Measurements from ENCODE around the gene PPP1R1C.
"Not testable (repeated sequence)": the region's sequence is repeated elsewhere in the genome, so short reads cannot be mapped to it uniquely, and the experiment has no call there.

Gene PPP1R1C

DNA sequence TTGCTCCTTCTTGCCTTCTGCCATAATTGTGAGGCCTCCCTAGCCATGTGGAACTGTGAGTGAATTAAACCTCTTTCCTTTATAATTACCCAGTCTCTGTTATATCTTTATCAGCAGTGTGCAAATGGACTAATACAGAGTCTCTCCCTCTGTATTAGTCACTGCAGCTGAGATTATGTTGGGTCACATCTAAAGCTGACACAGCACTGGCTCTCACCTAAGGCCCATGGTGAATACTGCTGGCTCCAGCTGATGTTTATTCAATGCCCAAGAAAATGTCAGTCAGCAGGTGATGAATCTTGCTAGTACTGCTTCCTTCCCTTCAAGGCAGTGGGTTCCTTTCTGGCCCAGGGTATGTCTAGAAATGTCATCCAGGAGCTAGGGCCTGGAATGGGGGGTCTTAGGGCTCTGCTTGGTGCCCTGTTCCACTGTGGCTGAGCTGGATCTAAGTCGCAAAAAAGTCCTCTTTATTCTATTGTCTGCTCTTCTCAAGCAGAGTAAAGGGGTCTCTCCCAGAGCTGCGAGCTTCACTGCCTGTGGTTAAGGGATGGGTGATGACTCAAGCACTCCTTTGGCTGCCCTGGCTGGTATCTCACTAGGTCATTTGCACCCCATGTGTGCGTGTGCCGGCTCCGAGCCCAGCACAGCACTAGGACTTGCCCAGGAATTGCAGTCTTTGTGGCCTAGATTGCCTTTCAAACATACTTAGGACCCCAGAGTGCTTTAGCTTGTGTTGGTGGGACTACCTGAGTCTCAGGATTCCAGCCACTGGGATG is 29.9 kb downstream of the PPP1R1C start:
- DNase-seq, result no peak

DNA sequence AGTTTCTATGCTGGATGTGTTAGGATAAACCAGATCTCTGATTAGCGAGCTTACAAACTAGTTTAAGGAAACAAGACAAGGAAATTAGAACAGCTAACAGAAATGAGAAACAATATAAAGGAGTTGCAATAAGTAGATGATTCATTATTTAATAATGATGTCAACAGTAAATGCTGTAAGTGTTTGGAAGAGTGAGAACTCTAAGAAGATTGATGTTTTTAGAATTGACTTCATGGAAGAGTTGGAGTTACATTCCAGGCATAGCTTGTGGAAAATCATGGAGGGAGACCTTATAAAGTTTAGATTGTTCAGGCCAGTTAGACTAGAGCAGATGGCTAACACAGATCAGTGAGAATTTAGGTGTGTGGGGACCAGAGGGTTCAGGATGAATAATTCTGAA is 32.6 kb downstream of the PPP1R1C start:
- DNase-seq, result no peak

DNA sequence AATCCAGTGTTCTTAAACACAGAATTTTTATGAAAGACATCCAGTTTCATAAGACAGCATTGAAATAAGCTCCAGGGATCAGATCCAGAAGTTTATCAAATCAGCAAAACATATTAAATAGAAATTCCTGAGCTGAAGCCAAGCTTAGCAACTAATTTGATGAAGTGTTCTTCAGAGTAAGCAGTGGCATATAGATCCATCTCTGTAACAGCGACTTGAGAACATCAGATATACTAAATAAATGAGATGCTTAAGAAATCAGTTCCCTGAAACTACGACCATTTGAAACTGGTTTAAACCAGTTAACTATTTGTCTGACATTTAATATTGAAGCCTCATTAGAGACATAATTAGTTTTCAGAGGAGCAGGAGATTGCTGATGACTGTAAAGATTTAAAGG is 34.1 kb downstream of the PPP1R1C start:
- DNase-seq, result no peak

DNA sequence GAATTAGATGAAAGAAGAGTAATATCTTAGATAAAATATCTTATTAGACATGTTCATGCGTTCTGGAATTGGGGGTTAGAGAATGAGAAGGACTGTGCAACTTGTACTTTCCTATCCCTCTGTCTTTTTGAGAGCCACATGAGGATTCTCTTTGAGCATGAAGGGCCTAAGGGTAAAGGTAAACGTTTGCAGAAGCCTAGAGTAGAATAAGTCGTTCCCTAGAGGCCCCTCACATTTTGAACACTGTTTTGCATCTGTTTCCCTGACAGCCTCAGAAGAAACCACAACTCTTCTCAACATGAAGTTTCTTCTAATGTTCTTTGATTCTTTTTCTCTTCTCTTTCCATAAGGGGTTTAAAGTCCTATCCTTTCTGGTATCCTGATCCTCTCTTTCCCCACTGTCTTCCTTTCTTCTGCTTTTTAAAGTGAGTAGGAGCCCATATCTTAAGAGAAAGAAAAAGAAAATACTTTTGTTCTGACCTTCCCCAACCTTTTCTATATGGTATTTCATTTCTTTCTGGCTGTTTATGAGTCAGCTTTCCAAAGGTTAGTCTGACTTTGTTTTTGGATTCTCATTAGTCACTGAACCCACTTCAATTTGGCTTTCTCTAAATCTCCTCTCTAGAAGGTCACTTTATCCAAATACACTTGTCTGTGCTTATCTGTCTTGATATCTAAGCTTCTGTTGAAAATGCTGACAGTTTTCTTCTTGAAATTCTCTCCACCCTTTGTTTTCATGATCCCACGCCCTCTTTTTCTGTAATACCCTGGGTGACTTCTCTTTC is 34.8 kb downstream of the PPP1R1C start:
- DNase-seq, result no peak

DNA sequence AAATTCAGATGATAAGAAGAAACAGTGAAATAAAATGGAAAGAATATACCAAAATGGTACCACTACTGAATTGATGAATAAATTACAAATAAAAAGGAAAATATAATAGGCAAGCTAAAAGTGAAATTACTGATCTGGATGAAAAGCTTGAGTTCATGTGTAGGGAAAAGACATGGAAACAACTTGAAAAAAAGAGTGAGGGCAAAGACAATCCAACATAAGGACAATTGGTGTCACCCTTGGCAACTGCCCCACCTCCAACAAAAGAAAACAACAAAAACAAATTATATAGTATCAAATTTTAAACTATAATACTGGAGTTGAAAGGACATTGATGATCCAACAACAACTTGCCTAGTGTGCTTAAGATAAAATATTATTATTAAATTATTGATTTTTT is 37.6 kb downstream of the PPP1R1C start:
- no peak for DNase-seq

DNA sequence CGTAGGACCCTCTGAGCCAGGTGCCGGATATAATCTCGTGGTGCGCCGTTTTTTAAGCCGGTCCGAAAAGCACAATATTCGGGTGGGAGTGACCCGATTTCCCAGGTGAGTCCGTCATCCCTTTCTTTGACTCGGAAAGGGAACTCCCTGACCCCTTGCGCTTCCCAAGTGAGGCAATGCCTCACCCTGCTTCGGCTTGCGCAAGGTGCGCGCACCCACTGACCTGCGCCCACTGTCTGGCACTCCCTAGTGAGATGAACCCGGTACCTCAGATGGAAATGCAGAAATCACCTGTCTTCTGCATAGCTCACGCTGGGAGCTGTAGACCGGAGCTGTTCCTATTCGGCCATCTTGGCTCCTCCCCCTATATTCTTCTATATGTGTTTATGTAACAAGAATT is 45.2 kb downstream of the PPP1R1C start:
- DNase-seq, result not testable (repeated sequence)

DNA sequence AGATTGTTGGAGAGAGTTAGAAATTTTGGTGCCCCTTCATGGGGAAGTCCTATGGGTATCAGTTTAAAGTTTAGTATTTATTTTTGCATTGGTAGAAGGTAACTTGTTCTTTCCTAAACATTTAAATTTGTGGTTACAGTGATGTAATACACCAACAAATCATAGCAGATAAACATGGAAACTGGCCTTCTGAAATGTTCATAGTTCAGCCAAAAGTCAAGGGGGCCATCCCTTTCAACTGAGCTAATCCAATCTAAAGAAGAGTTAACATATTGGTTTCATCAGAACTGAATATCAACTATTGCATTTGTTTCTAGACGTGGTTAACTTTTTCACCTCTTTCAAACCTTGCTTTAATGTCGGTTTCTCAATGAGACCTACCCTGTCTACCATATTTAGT is 46.3 kb downstream of the PPP1R1C start:
- no peak for DNase-seq

DNA sequence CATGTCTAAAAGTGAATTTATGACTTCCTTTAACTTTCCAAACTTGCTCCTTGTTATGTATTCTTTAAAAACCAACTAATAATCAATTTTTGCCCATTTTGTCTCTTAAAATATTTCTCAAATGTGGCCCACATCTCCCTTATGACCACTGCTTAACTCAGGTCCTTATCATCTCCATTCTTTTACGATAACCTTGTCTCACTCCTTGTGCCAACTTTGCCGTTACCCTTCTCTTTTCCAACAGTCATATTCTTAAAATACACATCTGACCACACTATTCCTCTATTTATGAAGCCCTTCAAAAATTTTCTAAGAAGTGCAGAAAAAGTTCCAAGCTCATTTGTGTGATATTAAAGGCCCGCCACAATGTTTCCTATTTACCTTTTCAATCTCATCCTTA is 47.8 kb downstream of the PPP1R1C start:
- no peak for DNase-seq

DNA sequence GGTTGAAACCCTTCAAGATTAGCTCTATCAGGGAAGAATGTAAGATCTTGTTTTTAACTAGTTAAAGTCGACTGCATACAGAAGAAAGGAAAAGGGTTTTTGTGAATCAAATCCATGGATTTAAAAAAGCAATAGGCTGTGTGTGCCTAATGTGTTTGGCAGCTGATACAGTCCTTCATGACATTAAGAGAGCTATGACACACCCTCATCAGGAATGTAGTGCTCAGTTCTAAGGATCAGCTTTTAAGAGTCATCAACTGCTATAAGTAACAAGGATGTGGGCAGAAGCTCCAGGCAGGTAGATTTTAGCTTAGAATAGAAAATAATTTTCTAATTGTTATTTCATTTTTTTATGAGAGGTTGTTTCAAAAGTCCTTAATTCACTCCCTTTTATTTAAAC is 52.9 kb downstream of the PPP1R1C start:
- DNase-seq, result no peak

DNA sequence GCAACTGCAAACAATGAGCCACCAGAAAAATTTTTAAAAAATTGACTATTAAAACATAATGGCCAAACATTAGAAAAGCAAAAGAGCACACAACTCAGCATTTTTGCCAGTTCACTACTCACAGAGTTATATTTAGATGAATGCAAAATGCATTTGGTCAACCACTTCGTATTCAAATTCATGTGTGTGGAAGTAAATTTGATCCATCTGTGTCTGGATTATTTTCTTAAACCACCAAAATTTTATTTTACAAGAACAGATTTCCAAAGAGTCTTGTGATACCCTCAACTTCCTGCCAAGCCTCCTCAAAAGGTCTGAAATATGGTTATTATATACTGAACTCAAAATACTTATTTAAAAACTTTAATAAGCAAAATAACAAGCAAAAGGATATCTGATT is 57.4 kb downstream of the PPP1R1C start:
- no peak for DNase-seq

DNA sequence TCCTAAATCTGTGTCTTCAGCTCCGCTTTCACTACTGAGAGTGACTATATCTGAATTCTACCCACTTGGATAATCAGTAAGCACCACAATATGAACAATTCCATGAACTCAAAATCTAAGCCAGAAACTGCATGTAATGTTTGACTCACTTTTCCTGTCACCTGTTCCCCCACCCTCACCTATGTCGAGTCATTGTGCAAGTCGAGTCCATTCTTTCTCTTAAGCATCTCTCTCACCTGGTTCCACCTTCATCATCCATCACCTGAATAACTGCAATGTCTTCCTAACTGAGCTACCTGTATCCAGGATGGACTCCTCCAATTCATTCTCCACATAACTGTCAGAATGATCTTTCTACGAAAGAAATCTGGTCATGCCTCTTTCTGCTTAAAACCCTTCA is 58.2 kb downstream of the PPP1R1C start:
- no peak for DNase-seq

DNA sequence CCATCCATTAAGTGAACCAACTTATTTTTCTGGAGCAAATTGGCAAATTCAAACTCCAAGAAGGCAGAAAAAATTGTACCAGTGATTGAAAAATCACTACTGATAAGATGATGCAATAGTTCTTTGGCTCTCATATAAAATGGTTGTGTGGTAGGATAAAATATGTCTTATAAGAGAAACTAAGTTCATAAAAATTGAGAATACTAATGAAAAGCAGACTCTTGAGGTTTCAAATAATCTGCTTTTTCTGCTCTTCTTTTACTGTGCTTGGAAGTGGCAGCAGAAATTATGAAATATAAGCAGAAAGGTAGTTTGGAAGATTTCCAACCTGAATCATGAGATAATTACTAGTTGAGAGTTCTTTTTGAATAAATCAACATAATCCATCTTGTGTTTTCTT is 61.9 kb downstream of the PPP1R1C start:
- DNase-seq, result no peak

DNA sequence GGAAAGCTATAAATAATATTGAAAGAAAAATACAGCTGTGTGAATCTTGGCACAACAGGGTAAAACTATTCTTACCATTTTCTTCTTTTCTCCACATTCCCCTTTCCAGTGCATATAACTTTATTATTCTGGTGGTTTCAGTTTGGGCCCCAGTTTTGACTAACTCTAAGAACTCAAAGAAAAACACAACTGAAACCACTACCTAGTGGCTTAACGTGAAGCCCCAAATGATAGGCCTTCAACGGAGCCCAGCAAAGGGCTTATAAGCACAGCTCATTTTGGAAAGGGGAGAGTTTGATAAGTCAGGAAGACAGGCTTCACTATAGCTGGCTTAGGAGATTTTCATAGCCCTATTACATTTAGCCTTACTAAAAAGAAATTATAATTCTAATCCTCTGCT is 62.4 kb downstream of the PPP1R1C start:
- DNase-seq, result no peak

DNA sequence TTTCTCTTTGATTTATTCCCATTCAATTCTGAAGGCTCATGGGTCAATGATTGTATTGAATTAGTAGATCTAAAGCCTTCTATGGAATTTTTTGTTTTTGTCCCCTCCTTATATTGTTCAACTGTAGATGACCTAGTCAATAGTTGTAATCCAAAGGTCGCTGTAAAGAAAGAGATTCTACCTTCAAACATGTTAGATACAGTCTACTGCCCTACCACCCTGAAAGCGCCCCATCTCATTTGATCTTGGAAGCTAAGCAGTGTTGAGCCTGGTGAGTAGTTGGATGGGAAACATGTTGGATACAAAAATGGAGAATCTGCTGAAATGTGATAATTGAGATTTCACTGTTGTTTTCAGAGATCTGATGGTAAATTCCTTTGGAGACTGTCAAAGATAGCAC is 63.0 kb downstream of the PPP1R1C start:
- DNase-seq, result no peak

DNA sequence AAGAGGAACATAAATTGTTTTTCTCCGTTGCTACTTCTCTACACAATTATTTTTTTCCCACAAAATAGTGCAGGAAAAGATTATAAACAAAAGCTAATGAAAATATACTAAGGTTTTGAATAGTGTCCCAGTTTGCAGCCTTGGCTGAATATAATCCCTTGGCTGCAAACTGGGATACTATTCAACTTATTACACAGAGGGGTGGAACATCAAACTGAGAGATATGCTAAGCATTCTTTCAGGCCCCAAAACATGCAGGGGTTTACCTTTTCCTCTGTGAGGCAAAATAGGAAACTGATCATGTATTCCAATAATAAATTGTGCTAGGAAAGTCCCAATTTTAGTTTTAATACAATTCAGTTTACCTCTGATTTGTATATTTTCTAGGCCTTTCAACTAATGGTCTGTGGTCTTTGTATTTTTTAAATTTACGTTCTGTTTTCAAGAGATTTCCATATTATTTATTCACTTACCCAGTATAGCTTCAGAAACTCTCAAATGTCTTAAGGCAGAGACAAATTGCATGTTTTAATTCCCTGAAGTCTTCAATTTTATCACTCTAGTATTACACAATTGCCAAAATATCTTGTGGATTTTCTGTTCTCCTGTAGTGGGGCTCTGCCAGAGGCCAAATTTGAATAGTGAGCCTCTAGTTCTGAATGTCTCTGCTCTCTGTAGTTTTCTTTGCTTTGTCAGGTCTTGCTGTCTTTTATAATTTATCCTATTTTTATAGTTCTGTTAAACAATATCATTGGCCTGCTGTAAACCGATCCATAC is 63.9 kb downstream of the PPP1R1C start:
- DNase-seq, result no peak

DNA sequence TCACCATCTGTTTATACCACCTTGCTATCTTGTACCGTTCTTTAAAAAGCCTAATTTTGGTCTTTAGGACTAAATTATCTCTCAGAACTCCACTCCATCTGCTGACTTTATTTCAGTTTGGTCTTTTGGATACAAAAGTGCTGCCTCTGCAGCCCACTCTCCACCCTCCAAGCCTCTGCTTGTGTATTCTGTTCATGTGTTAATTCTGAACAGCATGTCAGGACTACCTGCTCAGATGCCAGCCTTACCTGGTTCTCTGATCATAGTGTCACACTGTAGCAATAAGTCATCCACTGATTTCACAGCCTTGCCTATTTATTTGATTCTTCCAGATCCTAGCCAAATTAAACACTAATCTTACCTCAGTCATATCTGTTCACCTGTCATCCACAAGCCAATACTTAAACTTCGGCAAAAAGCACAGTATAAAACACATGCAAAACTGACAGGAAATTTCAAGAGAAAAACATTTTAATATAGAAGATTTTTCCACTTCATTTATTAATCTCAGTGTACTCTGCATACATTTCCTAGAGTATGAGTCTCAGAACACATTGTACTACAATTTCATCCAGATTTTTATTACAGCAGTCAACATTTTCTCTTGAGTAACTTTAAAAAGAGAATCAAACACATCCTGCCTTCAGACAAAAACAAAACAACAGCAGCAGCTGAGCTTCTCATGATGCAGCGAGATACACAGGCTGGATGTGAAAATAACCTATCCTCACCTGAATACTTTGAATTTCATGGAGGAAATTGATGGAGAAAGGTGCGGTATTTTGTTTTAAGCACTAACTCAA is 64.9 kb downstream of the PPP1R1C start:
- no peak for DNase-seq

DNA sequence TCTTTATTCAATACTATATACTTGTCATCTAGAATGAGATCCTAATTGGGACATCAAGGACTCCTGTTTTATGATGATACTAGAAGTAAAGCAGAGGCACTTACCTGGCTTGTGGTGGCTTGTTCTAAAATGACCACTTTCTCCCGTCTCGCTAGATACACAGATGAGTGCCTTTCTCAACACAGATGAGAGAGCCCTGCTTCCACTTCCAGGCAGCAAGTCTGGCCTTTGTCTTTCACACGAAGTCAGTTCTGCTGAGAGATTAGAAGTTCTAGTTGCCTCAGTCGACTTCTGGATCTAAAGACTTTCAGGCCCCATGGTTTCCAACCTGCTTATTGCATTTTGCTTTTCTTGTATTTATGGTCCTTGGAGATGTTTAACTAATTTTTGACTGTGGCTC is 70.3 kb downstream of the PPP1R1C start:
- no peak for DNase-seq

DNA sequence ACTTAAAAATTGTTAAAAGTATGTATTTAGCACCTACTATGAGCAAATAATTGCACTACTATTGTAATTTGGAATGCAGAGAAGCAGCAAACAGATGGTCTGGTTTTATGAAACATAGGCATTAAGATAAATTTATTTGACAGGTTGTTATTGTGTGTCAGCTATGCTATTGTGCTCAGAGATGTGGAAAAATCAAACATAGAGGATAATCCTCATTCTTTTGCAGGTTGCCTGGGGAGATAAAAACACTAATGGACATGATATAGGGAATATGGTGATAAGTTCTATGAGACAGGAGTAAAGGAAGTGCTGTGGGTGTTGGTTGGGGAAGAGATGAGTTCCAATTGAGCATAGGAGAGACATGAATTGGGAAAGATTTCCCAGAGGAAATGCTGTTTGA is 71.3 kb downstream of the PPP1R1C start:
- DNase-seq, result no peak

DNA sequence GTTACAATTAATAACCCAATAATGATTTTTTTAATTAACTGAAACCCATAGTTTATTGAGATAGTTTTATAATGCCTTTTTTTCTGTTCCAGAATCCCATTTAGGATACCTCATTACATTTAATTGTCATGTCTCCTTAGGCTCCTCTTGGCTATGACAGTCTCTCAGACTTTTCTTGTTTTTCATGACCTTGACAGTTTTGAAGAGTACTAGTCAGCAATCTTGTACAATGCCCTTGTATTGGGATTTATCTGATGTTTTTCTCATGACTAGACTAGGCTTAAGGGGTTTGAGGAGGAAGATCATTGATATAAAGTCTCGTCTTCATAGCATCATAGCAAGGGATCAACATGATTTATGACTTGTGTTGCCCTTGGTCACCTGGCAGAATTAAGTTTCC is 72.4 kb downstream of the PPP1R1C start:
- no peak for DNase-seq

DNA sequence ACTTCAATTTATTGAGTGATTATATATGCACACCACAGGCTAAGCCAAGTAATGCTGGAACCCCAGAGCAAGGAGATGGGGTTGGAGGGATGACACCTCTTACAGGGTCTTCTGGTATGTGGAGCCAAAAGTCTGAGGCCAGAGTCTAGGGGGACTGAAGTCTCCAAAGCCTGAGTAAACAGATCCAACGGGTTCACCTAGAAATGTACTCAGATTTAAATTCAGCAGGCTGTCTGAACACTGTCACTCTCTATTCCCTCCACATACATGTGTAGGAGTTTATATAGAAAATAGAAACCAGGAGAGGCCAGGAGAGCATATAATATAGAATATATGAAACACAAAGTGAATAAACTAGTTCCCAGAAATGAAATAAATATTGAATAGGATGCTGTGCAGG is 76.1 kb downstream of the PPP1R1C start:
- DNase-seq, result no peak

DNA sequence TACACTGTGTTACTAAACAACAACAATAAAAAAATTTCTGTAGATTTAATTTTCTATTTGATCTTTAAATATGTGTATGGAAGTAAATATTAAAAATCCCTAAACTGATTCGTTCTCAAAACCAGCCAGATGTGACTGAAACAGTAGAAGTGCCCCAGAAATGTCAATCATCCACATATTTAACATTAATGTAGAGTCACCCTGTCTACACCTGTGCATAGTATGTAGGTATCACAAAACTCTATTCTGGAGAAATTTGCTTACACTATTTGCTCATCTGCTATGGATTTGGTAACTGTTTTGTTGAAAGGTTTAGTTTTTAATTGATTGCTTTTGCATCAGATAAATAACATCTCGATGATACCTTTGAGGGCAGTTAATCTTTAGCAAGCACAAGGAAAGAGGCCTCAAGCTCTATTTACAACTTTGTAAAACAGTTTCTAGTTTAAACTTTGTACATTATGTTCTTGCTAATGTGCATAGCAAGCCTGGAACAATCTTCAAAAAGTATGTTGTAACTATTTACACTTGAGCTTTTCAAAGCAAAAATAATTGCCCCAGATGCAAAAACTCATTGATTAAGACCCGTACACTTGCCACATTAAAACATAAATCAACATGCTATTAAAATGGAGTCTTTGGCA is 76.8 kb downstream of the PPP1R1C start:
- no peak for DNase-seq

DNA sequence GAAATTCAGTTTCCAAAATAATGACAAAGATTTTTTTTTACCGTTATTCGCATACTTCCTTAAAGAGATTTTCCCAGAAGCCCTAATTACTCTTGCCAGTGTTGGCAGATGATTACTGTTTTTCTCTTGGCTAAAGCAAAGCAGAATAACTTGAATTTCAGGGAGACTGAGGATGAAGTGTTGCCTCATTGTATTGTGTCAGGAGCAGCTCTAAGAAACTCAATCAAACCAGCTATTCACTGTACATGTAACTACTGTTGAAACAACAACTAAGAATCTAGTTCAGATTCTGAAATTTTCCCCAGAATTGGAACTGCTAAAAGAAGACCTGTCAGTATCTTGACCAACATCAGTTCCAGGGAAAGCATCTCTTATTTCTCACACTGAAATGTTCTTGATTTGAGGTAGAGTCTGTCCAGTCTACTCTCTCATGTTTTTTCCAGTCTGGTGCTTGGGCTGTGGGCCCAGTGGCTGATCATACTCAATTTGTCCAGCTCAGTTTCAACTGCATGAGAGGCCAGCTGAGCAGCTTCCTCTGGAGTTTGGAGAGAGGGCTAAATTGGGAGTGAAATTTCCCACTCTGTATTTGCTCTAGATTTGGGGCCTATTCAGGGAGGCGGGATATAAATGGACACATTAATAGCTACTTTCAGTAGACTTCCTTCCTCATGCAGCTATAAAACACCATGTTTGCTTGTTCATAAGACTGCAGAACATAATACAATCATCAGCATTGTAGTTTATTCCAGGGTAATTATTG is 78.5 kb downstream of the PPP1R1C start:
- no peak for DNase-seq
